Measurements from ENCODE around the gene DOCK2.

GRCh38 chr5:169918228-169918627 is 281.2 kb downstream of the DOCK2 start:
- TF ChIP-seq CTCF (IDR thresholded peaks at IDR 0.05) (no peak), POLR2A (IDR thresholded peaks at IDR 0.05) (no peak)
